Measurements from ENCODE around the gene STAT4.

DNA sequence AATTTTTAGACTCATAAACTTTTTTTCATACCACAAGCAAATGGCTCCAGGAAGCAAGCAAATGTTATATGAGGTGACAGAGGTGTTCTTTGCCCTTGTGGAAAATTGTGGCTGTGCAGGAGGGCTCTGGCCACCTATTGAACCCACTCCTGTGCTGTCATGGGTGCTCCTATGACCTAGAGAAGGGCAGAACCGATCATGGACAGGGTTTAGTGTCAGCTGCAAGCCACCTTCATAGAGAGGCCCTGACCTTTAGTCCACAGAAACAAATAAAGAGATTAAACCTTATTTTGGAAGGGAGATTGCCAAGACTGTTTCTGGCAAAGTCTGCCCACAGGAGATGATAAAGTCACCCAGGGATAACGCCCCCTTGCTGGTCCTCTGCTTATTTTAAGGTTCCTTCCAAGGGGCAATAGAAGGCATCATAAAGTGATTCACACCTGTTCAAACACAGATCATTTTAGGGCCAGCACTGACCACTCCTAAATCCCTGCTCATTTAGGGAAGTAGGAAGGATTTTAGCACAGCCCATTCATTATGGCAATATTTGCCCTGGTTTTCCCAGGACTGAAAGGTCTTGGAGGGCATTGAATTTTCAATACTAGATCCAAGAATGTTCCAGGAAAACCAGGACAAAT lies 26.1 kb upstream of the STAT4 start:
- TF ChIP-seq POLR2A (IDR thresholded peaks at IDR 0.05; ENCODE audit: low read depth, low read length) (no peak), TAF1 (IDR thresholded peaks at IDR 0.05; ENCODE audit: borderline replicate concordance, low read depth, low read length) (no peak)
